Skeletal muscle tissue (tissue), 4 donors: ENCODE measurements around the gene RAMAC. TPM values are rescaled to one million over a fixed set of nuclear protein-coding genes. Genes with fewer than 3 reads are reported as not detected.
"Not testable (repeated sequence)": the region's sequence is repeated elsewhere in the genome, so short reads cannot be mapped to it uniquely, and the experiment has no call there.

Experiments used
- H3K27ac ChIP-seq: one replicate; pipeline ENCODE4 v1.7.0; 2013; ENCODE audit warnings: mild to moderate bottlenecking, low read depth, low read length, inconsistent platforms
- H3K27me3 ChIP-seq, 3 donors: one replicate each; pipeline ENCODE4 v1.7.0; 2013; ENCODE audit warnings: low read length in 3 of 3; ENCODE audit not compliant: control insufficient read depth in 3 of 3, insufficient read depth in 3 of 3
- H3K36me3 ChIP-seq, 3 donors: one replicate each; pipeline ENCODE4 v1.7.0; 2013; ENCODE audit warnings: low read length in 3 of 3; ENCODE audit not compliant: control insufficient read depth in 3 of 3, insufficient read depth in 3 of 3
- H3K4me1 ChIP-seq, 3 donors: one replicate each; pipeline ENCODE4 v1.7.0; 2013; ENCODE audit warnings: low read length in 3 of 3, mild to moderate bottlenecking in 3 of 3; ENCODE audit not compliant: control insufficient read depth in 3 of 3, insufficient read depth in 3 of 3
- H3K4me3 ChIP-seq, 3 donors: one replicate each; pipeline ENCODE4 v1.7.0; 2013; ENCODE audit warnings: low read length in 3 of 3
- H3K9ac ChIP-seq, 3 donors: one replicate each; pipeline ENCODE4 v1.7.0; 2013; ENCODE audit warnings: low read length in 3 of 3, mild to moderate bottlenecking in 3 of 3, moderate library complexity in 2 of 3, low read depth in 1 of 3
- H3K9me3 ChIP-seq, 3 donors: one replicate each; pipeline ENCODE4 v1.7.0; 2013; ENCODE audit warnings: low read length in 3 of 3; ENCODE audit not compliant: control insufficient read depth in 3 of 3
- total RNA-seq: library from RNA; depleted of rRNA; stranded (reverse); fragments of >200 nt; gene quantifications from one replicate; pipeline ENCODE4 v1.2.3, GENCODE V29; 2014
- donor health status: Osteomylitis.

RAMAC gene
- total RNA-seq, 1 donor from 2014 or later, result 26.1 TPM

GRCh38 chr15:83018436-83018835, 32.4 kb downstream of the RAMAC start:
- H3K4me1 ChIP-seq, result peaks cover 0 to 10% (median 2%) of the 10 kb centered on the region in 3 donors
- no peaks in the 10 kb centered on the region for H3K27me3 ChIP-seq
- H3K27ac ChIP-seq, result no peak overlapping the region
- no peak overlapping the region for H3K9ac ChIP-seq
- H3K4me3 ChIP-seq, result no peak overlapping the region
- peaks cover 21 to 29% (median 29%) of the 10 kb centered on the region in 3 donors for H3K36me3 ChIP-seq
- no peaks in the 10 kb centered on the region for H3K9me3 ChIP-seq

- Histone ChIP-seq H3K9ac (no peak overlapping the region), H3K36me3 (peaks cover 12 to 26% (median 19%) of the 10 kb centered on the region in 3 donors), H3K9me3 (no peaks in the 10 kb centered on the region), H3K27me3 (no peaks in the 10 kb centered on the region), H3K4me1 (no peaks in the 10 kb centered on the region), H3K4me3 (no peak overlapping the region), H3K27ac (no peak overlapping the region)
Observed at GRCh38 chr15:83030021-83030420, 44.0 kb downstream of the RAMAC start.

GRCh38 chr15:83031234-83031633, 45.2 kb downstream of the RAMAC start:
- H3K9me3 ChIP-seq, H3K4me1 ChIP-seq, H3K27ac ChIP-seq, H3K4me3 ChIP-seq, H3K9ac ChIP-seq, H3K27me3 ChIP-seq: not testable (repeated sequence)
- H3K36me3 ChIP-seq, result peaks cover 12 to 23% (median 20%) of the 10 kb centered on the region in 3 donors

GRCh38 chr15:83036253-83036652, 50.2 kb downstream of the RAMAC start:
- no peak overlapping the region for H3K27ac ChIP-seq
- no peaks in the 10 kb centered on the region for H3K4me1 ChIP-seq

GRCh38 chr15:83039206-83039605, 53.2 kb downstream of the RAMAC start:
- Histone ChIP-seq H3K9ac (no peak overlapping the region), H3K4me3 (no peak overlapping the region), H3K27ac (no peak overlapping the region), H3K9me3 (no peaks in the 10 kb centered on the region), H3K27me3 (no peaks in the 10 kb centered on the region), H3K4me1 (no peaks in the 10 kb centered on the region), H3K36me3 (peaks cover 12 to 22% (median 20%) of the 10 kb centered on the region in 3 donors)

More at GRCh38 chr15:83036253-83036652, 50.2 kb downstream of the RAMAC start:
- H3K4me3 ChIP-seq, result no peak overlapping the region
- H3K27me3 ChIP-seq, result no peaks in the 10 kb centered on the region
- no peak overlapping the region for H3K9ac ChIP-seq
- H3K9me3 ChIP-seq, result no peaks in the 10 kb centered on the region
- peaks cover 3 to 15% (median 13%) of the 10 kb centered on the region in 3 donors for H3K36me3 ChIP-seq

Other genes with a start within 250 kb of the RAMAC start
- 26.6 TPM for gene FSD2, start 180.1 kb upstream of the RAMAC start, total RNA-seq
- gene WHAMM, start 176.6 kb upstream of the RAMAC start, total RNA-seq, result 6.8 TPM
- 11.0 TPM for gene HOMER2, start 33.5 kb upstream of the RAMAC start, total RNA-seq
- 18.3 TPM for gene C15orf40, start 25.4 kb downstream of the RAMAC start, total RNA-seq
- 99.7 TPM for gene BTBD1, start 81.0 kb downstream of the RAMAC start, total RNA-seq
- 28.7 TPM for gene TM6SF1, start 121.4 kb downstream of the RAMAC start, total RNA-seq
- gene HDGFL3, start 221.6 kb downstream of the RAMAC start, total RNA-seq, result 11.5 TPM